GM19372 (cell line): ENCODE data around the gene DIP2C.
A peak's percentile ranks its signal among the peaks of the same experiment; 100 is the strongest.
"Not testable (repeated sequence)": the region's sequence is repeated elsewhere in the genome, so short reads cannot be mapped to it uniquely, and the experiment has no call there.

Experiments used
- ATAC-seq: cut with Tn5 transposase; IDR thresholded peaks from one replicate; pipeline ENCODE4 v1.9.1; 2021; ENCODE audit warnings: mild to moderate bottlenecking, low read depth, moderate library complexity; ENCODE audit not compliant: unreplicated experiment

Gene DIP2C

DNA sequence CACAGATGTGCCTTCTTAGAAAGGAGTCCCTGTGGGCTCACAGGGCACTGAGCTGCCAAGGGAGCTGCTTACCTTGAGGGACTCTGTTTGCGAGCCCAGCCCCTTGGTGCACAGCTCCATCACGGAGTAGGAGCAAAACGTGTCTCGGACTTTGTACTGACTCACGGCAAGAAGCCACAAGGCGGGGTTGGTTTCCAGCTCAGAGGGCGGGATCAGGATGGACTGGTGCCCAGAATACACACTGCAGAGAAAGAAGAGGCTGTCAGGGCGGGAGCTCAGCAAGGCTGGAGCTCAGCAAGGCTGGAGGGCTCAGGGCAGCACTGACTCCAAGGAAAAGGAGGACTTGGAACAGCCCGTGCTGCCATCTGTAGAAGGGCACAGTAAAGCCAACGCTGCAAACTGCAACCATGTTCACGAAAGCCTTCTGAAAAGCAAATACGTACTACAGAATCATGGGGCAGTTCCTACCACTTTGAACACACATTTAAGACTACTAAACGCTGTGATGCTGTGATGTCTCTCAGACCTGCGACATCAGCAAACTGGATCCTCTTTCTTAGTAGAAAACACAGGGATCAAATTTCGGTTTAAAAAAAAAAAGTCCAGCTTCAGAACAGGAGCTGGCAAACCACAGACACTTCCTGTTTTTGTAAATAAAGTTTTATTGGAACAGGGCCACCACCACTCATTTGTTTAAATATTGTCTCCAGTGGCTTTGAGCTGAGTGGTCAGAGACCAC is 359.9 kb downstream of the DIP2C start:
- ATAC-seq = no peak

DNA sequence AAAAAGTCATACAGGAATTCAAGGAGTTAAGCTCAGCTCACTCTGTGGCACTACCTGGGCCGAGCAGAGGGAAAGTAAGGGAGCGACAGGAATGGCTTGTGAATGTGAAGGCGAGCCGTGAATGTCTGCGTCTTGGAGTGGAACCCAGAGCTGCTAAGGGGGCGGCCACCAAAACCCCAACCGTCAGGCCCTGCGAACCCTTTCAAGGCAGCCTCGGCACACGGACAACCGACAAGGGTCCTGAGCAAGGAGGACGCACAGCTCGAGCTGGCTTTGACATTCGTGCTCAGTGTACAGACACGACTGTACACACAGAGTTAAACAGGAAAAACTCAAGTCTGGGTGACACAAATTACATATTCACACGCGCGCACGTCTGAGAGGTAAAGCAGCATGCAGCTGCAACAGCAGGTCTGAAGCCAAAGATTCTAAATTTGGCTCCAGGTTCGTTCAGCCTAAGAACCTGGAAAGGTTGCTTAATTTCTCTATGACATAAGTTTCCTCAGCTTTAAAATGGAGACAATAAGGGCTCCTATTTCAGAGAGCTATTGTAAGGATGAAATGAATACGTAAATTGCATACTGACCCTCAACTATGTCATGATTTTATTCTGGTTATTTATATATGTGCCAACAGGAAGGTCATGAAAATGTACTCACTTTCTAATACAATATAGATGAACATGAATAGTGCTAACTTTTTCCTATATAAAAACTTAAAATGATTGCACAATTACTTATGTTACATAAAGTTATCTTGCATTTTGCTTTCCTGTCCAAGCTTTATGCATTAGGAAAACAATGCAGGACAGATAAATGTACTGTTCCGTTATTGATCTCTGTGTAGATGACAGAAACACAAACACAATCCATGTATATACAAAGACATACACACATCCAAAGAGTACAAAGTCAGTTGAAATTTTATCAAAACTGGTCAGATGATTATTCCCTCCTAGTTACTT is 361.3 kb downstream of the DIP2C start:
- no peak for ATAC-seq

DNA sequence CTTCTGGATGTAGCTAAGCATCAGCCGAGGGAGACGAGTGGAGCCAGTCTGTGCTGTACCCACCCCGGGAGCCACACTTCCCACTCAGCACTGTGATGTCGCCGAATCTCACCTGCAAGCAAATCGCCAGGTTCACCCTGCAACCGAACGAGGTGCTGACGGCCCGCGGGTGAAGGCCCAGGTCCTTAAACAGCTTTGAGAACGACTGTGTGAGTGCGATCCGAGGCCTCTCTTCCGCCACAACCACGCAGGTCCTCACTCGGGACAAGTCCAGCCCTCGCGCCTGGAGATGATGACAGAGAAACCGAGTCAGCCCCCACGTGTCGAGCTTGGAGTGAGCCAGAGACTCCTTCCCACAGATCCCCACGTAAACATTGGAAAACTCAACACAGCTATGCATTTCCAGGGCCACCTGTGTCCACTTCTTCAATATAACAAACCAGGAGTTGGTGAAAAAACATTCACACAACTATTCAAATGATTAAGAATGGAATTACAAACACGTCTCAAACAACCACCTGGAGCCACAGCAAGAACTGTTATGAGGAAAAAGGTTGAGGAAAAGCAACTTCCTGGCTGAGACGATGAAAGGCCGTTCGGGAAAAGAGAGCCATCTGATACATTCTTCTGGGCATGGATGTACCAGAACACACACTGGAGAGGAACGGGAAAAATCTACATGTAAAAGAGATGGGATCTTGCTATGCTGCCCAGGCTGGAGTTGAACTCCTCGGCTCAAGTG is 362.4 kb downstream of the DIP2C start:
- no peak for ATAC-seq

DNA sequence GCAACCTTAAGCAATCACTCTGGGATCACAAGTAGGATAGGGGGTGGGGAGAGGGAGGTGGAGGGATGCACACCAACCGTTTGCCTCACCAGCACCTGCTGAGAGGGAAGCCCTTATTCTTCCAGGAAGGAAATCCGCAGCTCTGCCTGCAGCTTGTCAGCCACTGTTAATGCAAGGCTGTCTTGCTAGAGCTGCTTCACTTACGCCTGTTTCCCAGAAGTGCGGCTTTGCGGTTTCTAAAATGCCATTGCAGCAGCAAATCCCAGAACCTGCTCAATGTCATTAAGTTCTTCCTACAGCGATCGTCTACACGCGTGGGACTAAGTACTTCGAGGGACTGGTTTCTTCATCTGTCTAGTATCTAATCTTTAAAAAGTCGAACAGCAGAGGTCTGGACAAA is 363.1 kb downstream of the DIP2C start:
- no peak for ATAC-seq

DNA sequence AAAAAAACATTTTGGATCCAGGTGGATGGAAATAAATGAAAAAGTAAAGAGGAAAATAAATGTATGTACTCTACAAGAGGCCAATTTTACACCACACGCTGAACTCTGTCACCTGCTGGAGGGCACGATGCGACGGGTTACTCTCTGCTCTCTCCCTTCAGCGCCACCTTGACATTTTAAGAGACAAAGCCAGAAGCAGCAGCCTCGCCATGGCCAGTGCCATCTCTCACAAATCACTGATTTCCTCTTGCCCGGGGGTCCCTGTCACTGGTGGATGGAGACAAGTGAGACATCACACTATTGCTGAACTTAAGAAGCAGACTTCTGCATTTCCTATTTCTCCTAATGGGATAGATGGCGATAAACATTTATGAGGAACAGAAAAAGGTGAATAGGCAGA is 364.2 kb downstream of the DIP2C start:
- ATAC-seq = no peak

DNA sequence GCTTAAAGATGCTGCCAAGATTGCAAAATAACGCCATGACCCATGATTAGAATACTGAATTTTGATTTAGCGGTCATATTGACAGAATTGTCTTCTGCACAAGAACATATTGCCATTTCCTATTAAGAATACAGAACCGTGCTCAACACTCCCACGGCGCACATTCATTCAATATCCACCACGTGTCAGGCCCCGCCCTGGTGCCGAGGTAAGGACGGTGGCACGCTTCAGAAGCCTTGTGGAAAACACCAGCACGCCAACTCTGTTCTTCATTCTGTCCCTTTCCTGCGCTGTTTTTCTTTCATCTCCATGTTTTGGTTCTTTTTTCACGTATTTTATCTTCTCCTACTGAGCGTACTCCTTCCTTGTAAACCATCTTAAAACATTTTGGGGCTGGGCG is 364.9 kb downstream of the DIP2C start:
- no peak for ATAC-seq

DNA sequence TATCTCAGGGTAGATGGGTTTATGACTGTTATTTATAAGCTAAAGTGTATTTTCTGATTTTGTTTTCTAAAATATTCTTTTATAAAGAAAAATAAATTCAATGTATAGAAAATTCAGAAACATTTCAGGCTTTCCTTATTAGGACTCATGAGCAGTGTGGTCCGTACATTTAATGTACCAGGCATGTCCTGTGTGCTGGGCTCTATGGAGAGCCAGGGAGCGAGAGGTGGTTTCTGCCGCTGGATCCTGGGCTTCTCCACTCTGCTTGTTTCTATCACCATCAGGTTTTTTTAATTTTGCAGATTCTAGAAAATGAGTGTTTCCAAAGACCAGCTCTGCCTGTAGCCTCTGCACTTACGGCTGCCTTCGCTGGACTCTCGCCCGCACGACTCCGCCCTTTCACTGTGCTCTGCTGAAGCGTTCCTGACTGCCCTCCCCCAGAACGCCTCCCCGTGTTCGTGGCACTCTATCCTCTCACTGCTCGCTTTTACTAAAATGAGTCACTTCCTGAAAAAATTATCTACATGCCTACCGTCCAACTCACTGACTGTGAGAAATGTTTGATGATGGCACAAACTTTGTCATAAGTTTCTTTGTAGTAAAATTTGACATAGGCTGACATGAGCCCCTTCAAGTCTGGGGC is 365.7 kb downstream of the DIP2C start:
- ATAC-seq = no peak

DNA sequence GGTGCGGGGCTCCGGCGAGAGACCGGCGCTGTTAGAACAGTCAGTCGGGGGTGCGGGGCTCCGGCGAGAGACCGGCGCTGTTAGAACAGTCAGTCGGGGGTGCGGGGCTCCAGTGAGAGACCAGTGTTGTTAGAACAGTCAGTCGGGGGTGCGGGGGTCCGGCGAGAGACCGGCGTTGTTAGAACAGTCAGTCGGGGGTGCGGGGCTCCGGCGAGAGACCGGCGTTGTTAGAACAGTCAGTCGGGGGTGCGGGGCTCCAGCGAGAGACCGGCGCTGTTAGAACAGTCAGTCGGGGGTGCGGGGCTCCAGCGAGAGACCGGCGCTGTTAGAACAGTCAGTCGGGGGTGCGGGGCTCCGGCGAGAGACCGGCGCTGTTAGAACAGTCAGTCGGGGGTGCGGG is 366.4 kb downstream of the DIP2C start:
- not testable (repeated sequence) for ATAC-seq

DNA sequence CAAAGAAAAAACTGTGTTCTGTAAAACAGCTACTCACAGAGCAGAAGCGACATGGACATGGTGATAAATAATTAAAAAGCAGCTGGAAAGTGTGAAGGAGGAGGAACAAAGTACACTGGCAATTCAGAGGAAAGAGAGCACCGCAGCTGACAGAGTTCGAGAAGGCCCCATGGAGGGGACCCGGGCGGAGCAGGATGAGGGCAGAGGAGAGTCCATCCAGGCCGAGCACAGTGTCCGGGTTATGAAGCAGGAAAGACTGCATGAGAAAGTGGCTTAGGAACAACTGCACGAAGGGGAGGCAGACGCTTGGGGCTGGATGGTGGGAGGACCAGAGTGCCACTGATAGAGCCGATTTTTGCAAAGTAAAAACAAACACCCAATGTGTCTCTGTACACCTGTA is 368.7 kb downstream of the DIP2C start:
- no peak for ATAC-seq

DNA sequence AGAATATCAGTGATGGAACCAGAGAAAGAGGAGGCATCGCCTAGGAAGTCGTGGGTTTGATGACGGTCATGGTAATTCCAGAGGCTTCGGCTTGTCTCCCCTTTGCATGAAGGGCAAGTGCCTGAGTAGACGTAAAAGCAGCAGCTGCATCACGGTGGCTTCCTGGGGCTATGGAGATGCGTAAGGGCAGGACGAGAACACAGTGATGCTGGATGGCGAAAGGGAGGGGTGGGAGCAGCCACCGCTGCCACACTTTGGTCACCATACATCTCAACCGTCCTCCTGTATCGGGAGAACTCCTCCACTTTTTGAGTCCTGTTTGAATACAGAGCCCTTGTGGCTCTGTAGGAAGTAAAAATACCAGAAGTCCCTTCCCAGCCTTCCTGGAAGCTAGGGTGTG is 371.5 kb downstream of the DIP2C start:
- no peak for ATAC-seq

DNA sequence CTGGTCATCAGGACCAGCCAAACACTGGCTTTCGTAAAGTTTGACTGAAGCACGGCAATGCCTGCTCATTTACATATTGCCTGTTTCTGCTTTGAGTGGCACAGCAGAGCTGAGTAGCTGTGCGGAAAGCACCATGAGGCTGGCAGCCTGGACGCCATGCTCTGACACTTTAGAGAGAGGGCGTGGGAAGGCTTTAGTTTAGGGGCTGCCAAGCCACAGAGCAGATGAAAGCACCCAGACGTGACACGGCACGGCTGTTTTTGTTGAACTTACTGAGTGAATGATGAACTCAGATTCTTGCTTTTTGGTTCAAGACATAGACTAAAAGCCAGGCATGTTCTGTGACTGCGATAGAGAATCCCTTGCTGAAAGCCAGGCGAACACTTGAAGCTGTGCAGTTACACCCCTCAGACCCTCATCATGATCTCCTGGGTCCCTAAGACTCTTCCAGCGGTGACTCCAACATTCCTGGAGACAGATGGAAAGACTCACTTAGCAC is 372.1 kb downstream of the DIP2C start:
- ATAC-seq = peak; percentile 97

DNA sequence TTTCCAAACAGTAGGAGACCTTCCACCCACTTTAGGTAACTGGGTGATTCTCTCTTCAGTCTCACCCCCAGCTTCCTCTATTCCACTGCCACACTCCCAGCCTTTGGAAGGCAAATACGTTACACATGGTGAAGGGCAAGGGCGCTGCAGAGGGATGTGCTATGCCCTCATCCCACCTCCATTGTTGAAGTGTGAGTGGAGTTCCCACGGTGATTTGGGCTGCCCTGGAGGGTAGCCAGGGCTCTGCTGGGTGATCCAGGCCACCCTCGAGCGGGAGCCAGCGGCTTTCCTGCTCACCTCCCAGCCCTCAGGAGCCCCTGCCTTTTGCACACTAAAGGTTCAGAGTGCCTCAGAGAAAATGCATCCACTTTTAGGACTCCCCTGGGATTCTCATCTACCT is 373.1 kb downstream of the DIP2C start:
- ATAC-seq = no peak

DNA sequence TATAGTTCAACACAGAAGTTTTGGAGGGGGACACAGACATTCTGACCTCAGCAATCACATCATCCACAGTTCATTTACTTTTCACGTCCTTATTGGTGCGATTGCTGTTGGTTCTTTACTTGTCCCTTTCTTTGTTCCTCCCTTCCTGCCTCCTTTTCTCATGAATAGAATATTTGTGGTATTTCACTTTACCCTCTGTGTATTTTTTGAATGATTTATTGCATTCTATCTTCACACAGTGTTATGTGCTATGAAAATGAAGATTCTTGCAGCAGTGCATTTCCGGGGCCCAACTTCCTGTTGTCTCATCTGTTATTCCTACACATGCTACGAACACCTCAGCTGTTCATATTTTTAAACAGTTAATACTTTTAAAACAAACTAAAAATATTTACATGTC is 374.6 kb downstream of the DIP2C start:
- ATAC-seq = no peak

DNA sequence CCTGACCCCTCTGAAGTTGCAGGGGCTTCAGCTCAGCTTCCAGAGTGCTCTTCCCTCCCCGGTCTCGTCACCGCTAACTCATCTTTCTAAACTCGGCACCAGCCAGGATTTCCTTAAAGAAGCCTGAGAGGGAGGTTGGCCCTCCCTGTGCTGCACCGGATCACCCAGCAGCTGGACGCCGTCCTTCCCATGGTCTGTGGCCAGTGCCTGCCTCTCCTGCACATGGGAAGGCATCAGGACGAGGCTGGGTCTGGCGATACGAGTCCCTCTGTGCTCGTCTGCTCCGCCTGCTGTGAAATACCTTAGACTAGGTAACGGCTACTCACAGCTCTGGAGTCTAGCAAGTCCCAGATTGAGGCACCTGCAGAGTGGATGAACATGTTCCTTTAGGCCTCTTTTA is 375.1 kb downstream of the DIP2C start:
- ATAC-seq = no peak

DNA sequence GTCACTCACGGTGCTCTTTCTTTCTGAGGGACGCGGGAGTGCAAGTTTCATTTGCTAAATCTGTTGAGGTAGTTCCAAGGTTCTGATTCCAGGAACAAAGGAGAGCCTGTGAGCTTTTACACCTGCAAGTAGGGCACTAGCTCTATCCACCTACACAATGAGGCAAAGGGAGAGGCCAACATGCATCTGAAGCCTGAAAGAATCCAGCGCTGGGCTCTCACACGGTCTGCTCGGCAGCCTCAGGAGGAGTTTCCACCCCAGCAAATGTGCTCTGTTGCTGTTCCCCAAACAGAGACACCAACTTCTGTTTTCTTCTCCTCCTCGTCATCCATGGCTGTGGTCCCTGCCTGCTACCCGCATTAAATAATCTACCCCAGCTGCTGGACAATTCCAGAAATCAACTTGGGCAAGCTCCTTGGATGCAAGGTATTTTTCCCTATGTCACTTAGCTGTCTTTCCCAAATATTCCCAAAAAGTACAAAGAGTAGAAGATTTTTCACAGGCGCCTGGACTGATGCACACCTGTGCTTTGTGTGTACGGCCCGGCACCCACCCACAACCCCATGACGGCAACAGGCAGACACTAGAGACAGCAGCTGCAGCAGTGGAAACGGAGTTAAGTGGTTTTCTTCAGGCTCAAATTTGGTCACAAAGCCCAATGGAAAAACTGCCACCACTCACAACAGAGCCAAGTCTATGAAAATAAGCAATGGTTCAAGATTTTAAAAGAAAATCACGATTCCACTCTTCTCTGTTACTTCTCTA is 377.4 kb downstream of the DIP2C start:
- no peak for ATAC-seq

DNA sequence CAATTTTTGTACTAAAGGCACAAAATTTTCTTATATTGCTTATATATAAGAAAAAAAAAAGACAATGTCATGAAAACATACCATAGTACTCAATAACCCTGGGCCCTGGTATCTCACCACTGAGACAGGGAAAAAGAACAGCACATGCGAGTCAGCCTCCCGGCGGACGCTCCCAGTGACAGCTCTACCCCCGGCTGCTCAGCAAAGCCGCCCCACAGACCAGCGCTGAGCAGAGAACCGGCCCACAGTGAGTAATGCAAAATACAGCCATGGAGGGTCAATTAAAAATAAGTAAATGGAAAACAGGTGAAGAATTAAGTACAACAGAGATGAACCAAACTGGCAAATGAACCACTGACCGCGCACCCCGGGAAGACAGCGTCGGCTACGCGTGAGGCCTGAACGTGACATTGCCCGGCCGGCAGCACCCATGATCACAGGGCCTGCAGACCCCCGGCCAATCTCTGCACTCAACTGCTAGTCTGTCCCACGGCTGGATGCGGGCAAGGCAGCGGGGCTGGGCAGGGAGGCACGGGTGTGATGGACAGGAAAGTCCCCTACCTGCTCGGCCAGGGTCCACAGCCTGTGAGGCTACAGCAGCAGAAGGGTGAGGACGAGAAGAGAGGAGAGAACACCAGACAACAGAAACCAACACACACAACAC is 378.4 kb downstream of the DIP2C start:
- ATAC-seq = no peak

DNA sequence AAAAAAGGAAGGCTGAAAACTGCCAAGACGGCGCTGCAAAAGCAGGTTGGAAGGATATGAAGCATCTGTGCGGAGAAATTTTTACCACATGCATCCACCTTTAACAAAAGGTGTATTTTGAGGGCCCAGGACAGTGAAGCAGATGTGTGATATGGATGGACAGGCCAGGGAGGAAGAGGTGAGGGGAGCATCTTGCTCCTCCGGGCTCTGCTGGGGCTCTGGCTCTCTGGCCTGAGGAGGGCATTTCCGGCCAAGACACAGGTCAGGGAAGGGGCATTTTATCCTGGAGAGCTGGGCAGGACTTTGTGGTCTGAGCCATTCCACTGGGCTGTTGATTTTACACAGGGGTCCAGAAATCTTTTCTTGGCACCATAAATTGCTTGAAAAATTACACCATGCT is 379.1 kb downstream of the DIP2C start:
- no peak for ATAC-seq

DNA sequence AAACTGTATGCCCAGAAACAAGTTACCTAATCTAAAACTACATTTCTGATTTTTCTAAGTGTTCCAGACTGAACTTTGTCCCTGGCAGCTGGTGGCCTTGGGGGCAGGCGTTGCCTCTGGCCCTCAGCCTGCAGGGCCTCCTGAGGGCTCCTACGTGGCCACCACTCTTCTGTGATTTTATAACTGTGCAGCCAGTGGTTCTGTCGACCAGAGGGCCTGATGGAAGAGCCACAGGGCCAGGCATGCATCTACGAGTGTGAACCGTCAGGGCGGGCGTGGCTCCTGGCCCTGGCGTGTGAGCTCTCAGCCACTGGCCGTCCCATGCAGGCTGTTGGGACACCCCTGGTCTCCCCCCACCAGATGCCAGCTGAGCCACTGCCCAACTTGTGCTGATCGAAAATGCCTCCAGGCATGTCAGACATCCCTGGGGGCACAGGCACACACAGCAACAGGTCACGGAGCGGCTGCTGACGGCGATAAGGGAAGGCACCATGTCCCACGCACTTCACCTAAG is 380.8 kb downstream of the DIP2C start:
- ATAC-seq = no peak

DNA sequence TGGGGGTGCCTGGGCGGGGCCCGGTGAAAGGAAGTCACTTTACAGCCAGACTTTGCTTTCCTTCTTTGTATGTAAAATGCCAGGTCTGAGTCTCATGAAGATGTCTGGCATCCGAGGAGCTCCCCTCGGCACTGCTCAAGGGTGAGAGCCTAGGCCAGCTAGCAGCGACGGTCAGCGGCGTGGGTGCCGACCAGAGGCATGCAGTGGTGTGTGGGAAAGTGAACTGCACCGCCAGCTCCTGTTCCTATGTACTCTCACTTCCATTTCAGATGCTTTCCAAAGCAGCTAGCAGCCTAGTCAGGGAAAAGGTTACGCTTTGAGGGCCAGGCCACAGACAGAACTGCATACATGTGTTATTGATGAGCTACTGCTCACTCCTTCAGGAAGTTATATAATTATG is 381.4 kb downstream of the DIP2C start:
- ATAC-seq = no peak
